HL-60 (cell line): ENCODE results near the gene EIF4G3.
A peak's percentile ranks its signal among the peaks of the same experiment; 100 is the strongest.

Experiments used
- DNase-seq, 2 experiments: peaks; one replicate each; pipeline ENCODE4 v3.0.0-alpha.2; 2010 to 2020; ENCODE audit warnings: low read depth in 1 of 2, low spot score in 1 of 2
- H3K27ac ChIP-seq: fragments of 250-450 bp; sonication (Bioruptor Pico); replicated peaks from 2 replicates; pipeline ENCODE4 v1.5.1; 2020; ENCODE audit warnings: mild to moderate bottlenecking, moderate library complexity
- H3K27me3 ChIP-seq: fragments of 250-450 bp; sonication (Bioruptor Pico); 2 replicates; pipeline ENCODE4 v1.5.1; 2021; ENCODE audit warnings: mild to moderate bottlenecking, moderate library complexity; ENCODE audit not compliant: insufficient read depth, poor library complexity, severe bottlenecking
- H3K4me3 ChIP-seq: replicated peaks from 2 replicates; pipeline ENCODE4 v1.5.1; 2011; ENCODE audit warnings: mild to moderate bottlenecking, control low read depth, low read length; ENCODE audit not compliant: insufficient read depth
- GABPA ChIP-seq: IDR thresholded peaks from 2 replicates; pipeline ENCODE4 v1.6.1; 2012; ENCODE audit warnings: low read depth
- POLR2AphosphoS5 ChIP-seq: IDR thresholded peaks from 2 replicates; pipeline ENCODE4 v1.6.1; 2012; ENCODE audit warnings: low read depth
- SPI1 ChIP-seq: IDR thresholded peaks from 2 replicates; pipeline ENCODE4 v1.6.1; 2012; ENCODE audit warnings: low read depth, mild to moderate bottlenecking, borderline replicate concordance
- TF ChIP-seq, protein P1 (sequence below): IDR thresholded peaks from 2 replicates; pipeline ENCODE4 v1.6.1; 2012; ENCODE audit warnings: low read depth; ENCODE audit not compliant: insufficient replicate concordance
- TF ChIP-seq, protein P2 (sequence below): IDR thresholded peaks from one replicate; pipeline ENCODE4 v1.5.1; 2011; ENCODE audit warnings: low read length, control low read depth, inconsistent platforms; ENCODE audit not compliant: insufficient read depth

The EIF4G3 gene

DNA sequence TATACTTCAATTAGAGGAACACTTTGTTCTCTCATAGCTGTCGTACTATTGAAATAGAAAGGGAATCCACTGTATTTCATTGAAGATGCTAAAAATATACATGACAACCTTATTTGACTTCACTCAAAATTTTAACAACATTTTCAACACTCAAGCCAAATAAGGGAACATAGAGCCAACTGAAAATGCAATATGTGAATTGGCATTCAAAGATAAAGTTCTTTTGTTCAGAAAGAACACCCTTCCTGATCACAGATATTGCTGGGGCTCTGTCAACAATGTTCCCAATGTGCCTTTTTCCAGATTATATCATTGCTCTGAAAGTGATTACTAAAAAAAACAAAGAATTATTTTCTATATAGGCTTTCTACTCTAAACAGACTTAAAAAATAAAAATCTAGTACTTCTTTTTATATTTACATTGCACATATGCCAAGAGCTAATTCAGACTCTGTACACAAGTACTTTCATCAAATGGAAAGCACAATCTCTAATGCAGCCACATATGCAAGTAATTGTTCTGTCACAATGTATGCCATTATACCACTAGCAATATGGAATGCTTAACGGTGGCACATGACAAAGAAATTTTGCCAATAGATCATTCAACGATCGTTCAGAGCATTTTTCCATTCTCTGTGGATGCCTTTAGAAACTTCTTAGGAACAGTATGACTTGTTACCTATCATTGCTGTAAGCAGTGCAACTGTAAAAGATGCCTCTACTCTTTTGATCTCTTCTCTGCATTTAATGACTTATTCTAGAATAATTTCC, 171.0 kb downstream of the EIF4G3 start:
- H3K4me3 ChIP-seq: no peak overlapping the region
- H3K27me3 ChIP-seq: no peaks in the 10 kb centered on the region
- no peak overlapping the region for H3K27ac ChIP-seq
- no peak for TF ChIP-seq SPI1
- TF ChIP-seq GABPA: no peak
- no peak for TF ChIP-seq POLR2AphosphoS5
- TF ChIP-seq, protein P1, sequence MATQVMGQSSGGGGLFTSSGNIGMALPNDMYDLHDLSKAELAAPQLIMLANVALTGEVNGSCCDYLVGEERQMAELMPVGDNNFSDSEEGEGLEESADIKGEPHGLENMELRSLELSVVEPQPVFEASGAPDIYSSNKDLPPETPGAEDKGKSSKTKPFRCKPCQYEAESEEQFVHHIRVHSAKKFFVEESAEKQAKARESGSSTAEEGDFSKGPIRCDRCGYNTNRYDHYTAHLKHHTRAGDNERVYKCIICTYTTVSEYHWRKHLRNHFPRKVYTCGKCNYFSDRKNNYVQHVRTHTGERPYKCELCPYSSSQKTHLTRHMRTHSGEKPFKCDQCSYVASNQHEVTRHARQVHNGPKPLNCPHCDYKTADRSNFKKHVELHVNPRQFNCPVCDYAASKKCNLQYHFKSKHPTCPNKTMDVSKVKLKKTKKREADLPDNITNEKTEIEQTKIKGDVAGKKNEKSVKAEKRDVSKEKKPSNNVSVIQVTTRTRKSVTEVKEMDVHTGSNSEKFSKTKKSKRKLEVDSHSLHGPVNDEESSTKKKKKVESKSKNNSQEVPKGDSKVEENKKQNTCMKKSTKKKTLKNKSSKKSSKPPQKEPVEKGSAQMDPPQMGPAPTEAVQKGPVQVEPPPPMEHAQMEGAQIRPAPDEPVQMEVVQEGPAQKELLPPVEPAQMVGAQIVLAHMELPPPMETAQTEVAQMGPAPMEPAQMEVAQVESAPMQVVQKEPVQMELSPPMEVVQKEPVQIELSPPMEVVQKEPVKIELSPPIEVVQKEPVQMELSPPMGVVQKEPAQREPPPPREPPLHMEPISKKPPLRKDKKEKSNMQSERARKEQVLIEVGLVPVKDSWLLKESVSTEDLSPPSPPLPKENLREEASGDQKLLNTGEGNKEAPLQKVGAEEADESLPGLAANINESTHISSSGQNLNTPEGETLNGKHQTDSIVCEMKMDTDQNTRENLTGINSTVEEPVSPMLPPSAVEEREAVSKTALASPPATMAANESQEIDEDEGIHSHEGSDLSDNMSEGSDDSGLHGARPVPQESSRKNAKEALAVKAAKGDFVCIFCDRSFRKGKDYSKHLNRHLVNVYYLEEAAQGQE: no peak
- TF ChIP-seq, protein P2, sequence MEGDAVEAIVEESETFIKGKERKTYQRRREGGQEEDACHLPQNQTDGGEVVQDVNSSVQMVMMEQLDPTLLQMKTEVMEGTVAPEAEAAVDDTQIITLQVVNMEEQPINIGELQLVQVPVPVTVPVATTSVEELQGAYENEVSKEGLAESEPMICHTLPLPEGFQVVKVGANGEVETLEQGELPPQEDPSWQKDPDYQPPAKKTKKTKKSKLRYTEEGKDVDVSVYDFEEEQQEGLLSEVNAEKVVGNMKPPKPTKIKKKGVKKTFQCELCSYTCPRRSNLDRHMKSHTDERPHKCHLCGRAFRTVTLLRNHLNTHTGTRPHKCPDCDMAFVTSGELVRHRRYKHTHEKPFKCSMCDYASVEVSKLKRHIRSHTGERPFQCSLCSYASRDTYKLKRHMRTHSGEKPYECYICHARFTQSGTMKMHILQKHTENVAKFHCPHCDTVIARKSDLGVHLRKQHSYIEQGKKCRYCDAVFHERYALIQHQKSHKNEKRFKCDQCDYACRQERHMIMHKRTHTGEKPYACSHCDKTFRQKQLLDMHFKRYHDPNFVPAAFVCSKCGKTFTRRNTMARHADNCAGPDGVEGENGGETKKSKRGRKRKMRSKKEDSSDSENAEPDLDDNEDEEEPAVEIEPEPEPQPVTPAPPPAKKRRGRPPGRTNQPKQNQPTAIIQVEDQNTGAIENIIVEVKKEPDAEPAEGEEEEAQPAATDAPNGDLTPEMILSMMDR: no peak
- no peak for DNase-seq

DNA sequence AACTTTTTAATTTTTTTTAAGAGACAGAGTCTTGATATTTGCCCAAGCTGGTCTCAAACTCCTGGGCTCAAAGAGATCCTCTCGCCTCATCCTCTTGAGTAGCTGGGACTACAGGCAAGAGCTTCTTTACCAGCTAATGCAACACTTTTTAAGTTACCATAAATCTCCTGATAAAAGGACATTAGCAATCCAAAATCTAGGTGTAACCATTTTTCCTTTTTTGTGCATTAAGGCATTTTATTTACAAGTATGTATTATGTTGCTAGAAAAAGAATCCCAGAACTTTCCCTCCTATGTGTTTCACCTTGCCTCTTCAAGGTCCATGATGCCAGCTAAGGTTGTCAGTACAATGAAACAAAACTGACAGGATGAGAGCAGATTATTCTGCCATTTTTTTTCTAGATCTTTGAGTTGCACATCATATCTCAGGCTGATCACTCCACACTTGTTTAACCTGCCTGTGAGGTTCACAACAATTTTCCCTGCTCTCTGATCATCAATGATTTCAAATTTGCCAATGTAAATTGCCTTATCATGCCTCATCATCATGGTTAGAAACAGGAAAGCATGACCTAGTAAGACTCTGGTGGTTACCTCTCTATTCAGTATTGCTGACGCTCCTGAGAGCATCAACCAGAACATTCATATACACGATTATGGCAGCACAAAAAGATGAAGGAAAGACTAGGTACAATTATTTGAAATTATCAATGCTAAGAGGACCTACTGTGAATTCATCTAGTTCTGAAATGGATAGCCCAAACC, 173.2 kb downstream of the EIF4G3 start:
- Histone ChIP-seq H3K27me3 (no peaks in the 10 kb centered on the region), H3K27ac (no peak overlapping the region), H3K4me3 (no peak overlapping the region)
- TF ChIP-seq, protein P2: no peak
- TF ChIP-seq POLR2AphosphoS5: no peak
- TF ChIP-seq SPI1: no peak
- TF ChIP-seq, protein P1: no peak
- TF ChIP-seq GABPA: no peak
- DNase-seq: no peak

DNA sequence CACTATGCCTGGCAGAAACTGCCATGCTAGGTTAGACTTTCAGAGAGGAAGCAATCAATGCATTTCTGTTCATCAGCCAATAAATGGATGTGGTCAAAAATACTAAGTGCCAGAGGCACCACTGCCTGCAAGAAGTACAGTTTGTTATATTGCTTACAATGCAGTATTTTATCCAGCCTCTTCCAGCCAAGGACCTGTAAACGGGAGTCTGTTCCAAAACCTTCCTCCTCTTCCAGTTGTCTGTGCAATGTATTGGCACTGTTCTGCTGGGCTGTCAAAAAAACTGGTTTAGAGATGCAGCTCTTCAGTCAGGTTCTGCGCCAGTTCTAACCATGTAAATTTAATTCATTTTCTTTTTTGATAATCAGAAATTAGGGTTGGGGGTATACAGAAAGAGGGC, 175.7 kb downstream of the EIF4G3 start:
- Histone ChIP-seq H3K27ac (peak overlapping the region; percentile 57; the same call in 1 of the 2 replicates), H3K4me3 (no peak overlapping the region), H3K27me3 (no peaks in the 10 kb centered on the region)
- DNase-seq: no peak
- TF ChIP-seq, protein P1: no peak
- no peak for TF ChIP-seq SPI1
- TF ChIP-seq GABPA: no peak
- TF ChIP-seq, protein P2: no peak
- TF ChIP-seq POLR2AphosphoS5: no peak
